Body of pancreas (tissue), 4 donors: Measurements from ENCODE around the gene MIA. TPM values are rescaled to one million over a fixed set of nuclear protein-coding genes. Genes with fewer than 3 reads are reported as not detected.
A peak's percentile ranks its signal among the peaks of the same experiment; 100 is the strongest.

Experiments used
- ATAC-seq: fragments of 150-250 bp; one replicate; pipeline ENCODE4 v1.9.1; 2016
- DNase-seq, 4 donors: peaks; one replicate each; pipeline ENCODE4 v3.0.0-alpha.2; 2019
- H3K27ac ChIP-seq, 4 donors: fragments of 200-600 bp; sonication (generic); 1 replicate in 3 of 4; 2 replicates in 1 of 4; pipeline versions ENCODE4 v1.5.1 to v1.6.1; 2016 to 2019; ENCODE audit warnings: mild to moderate bottlenecking in 1 of 4, mixed read lengths in 1 of 4, moderate library complexity in 1 of 4
- H3K27me3 ChIP-seq, 2 donors: fragments of 200-600 bp; sonication (generic); one replicate each; pipeline ENCODE4 v1.6.0; 2016; ENCODE audit warnings: mild to moderate bottlenecking in 1 of 2
- H3K36me3 ChIP-seq, 2 donors: fragments of 200-600 bp; sonication (generic); replicated peaks in 1 of 2; 2 replicates each; pipeline ENCODE4 v1.5.1; 2016; ENCODE audit warnings: low read depth in 2 of 2; ENCODE audit not compliant: insufficient read depth in 1 of 2
- H3K4me1 ChIP-seq: fragments of 200-600 bp; sonication (generic); one replicate; pipeline ENCODE4 v1.6.0; 2016
- H3K4me3 ChIP-seq, 2 donors: fragments of 200-600 bp; sonication (generic); 1 replicate in 1 of 2; 2 replicates in 1 of 2; pipeline ENCODE4 v1.5.1; 2016 to 2019
- H3K9me3 ChIP-seq, 3 donors: fragments of 200-600 bp; sonication (generic); 1 replicate in 2 of 3; 2 replicates in 1 of 3; pipeline ENCODE4 v1.5.1; 2016
- CTCF ChIP-seq, 7 experiments: fragments of 450-650 bp in 4 of 7; fragments of 200-600 bp in 3 of 7; sonication (generic) in 3 of 7; IDR thresholded peaks; one replicate each; pipeline ENCODE4 v1.5.1; 2016 to 2019; ENCODE audit warnings: antibody characterized with exemption in 7 of 7
- POLR2A ChIP-seq, 3 donors: fragments of 450-650 bp; IDR thresholded peaks; one replicate each; pipeline ENCODE4 v1.6.1; 2016; ENCODE audit warnings: antibody characterized with exemption in 3 of 3, mild to moderate bottlenecking in 2 of 3
- WGBS, 2 donors: methylation state at CpG; one replicate each; pipeline ENCODE4 v1.1.5; 2017; 5-methylcytosine and 5-hydroxymethylcytosine counted together
- intact Hi-C: fragments of 100-400 bp; cut with DNase I; formaldehyde crosslinking; loops from one replicate; pipeline ENCODE4 v1.15.1; 2023
- total RNA-seq, 2 donors: library from RNA; depleted of rRNA; stranded (reverse); fragments of >200 nt; gene quantifications; one replicate each; pipeline ENCODE4 v1.1.0, GENCODE V29; 2016

The MIA gene
- total RNA-seq, 2 donors from 2014 or later, result 5.9 TPM; not detected in 1

DNA sequence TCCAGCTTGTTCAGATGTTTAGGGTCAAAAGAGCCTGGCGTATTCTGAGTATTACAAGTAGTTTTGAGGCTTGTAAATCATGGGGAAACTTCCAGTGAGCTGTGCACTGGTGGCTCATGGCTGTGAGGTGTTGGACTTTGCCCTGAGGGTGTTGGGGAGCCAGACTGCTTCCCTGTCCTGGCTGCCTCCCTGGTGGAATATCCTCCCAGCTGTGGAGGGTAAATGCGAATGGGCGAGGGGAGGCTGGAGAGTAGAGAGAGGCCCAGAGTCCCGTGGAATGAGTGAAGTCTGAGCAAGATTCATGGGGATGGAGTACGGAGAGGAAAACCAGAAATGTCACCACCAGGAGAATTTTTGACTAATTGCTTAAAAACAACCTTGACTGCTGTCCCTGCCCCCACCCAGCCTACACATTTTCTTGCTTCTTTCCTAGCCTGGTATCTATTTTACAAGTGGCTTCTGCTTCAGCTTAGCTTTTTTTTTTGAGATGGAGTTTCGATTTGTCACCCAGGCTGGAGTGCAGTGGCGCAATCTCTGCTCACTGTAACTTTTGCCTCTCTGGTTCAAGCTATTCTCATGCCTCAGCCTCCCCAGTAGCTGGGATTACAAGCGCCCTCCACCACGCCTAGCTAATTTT is 20.6 kb upstream of the MIA start:
- DNase-seq (peak; percentile 44 to 55 (median 50)), ATAC-seq (no peak)
- TF ChIP-seq POLR2A (IDR thresholded peaks at IDR 0.05) (no peak), CTCF (IDR thresholded peaks at IDR 0.05) (no peak)
- WGBS, 2 donors, result 44 to 60% methylated on average over 9 of the region's 9 CpGs
- Histone ChIP-seq H3K4me3 (no peak overlapping the region), H3K36me3 (peaks cover 0 to 20% of the 10 kb centered on the region in 2 donors), H3K27ac (peak overlapping the region in 3 of 4 donors; percentile 32 to 81 (median 56)), H3K4me1 (peaks cover 45% of the 10 kb centered on the region), H3K27me3 (no peaks in the 10 kb centered on the region), H3K9me3 (no peaks in the 10 kb centered on the region)
- intact Hi-C loops, result no loop called here

DNA sequence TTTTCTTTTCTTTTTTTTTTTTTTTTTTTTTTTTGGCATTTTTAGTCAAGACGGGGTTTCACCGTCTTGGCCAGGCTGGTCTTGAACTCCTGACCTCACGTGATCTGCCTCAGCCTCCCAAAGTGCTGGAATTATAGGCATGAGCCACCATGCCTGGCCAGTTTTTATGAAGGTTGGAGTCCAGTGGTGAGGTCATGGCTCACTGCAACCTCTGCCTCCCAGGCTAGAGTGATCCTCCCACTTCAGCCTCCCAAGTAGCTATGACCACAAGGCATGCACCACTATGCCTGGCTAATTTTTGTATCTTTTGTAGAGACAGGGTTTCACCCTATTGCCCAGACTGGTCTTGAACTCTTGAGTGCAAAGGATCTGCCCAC is 20.1 kb upstream of the MIA start:
- intact Hi-C loops, result no loop called here
- H3K4me3 ChIP-seq, result no peak overlapping the region
- H3K4me1 ChIP-seq, result peaks cover 41% of the 10 kb centered on the region
- H3K9me3 ChIP-seq, result no peaks in the 10 kb centered on the region
- peaks cover 0 to 25% of the 10 kb centered on the region in 2 donors for H3K36me3 ChIP-seq
- peak overlapping the region in 1 of 4 donors; percentile 81 for H3K27ac ChIP-seq
- ATAC-seq (no peak), DNase-seq (no peak)
- no peaks in the 10 kb centered on the region for H3K27me3 ChIP-seq
- 72 to 100% methylated on average over 3 of the region's 3 CpGs for WGBS, 2 donors
- no peak for TF ChIP-seq CTCF (IDR thresholded peaks at IDR 0.05)
- no peak for TF ChIP-seq POLR2A (IDR thresholded peaks at IDR 0.05)

- DNase-seq, result no peak
- Histone ChIP-seq H3K27me3 (no peaks in the 10 kb centered on the region), H3K4me3 (no peak overlapping the region), H3K9me3 (no peaks in the 10 kb centered on the region), H3K36me3 (peaks cover 0 to 30% of the 10 kb centered on the region in 2 donors), H3K27ac (no peak overlapping the region), H3K4me1 (peaks cover 41% of the 10 kb centered on the region)
- WGBS, 2 donors, result 96 to 100% methylated on average over 8 of the region's 8 CpGs
- intact Hi-C loops, result no loop called here
- no peak for ATAC-seq
- no peak for TF ChIP-seq CTCF (IDR thresholded peaks at IDR 0.05)
- no peak for TF ChIP-seq POLR2A (IDR thresholded peaks at IDR 0.05)
Observed at GRCh38 chr19:40755791-40756190, 19.5 kb upstream of the MIA start.

GRCh38 chr19:40756502-40757110 is 18.7 kb upstream of the MIA start:
- WGBS, 2 donors, result 71 to 80% methylated on average over 8 to 11 of the region's 11 CpGs
- no peak for ATAC-seq
- H3K9me3 ChIP-seq, result no peaks in the 10 kb centered on the region
- H3K36me3 ChIP-seq, result peaks cover 0 to 34% of the 10 kb centered on the region in 2 donors
- no peak overlapping the region for H3K27ac ChIP-seq
- TF ChIP-seq POLR2A (IDR thresholded peaks at IDR 0.05), result no peak
- no peak for TF ChIP-seq CTCF (IDR thresholded peaks at IDR 0.05)
- intact Hi-C loops, result no loop called here
- H3K4me3 ChIP-seq, result no peak overlapping the region
- no peak for DNase-seq
- H3K4me1 ChIP-seq, result peaks cover 41% of the 10 kb centered on the region
- H3K27me3 ChIP-seq, result no peaks in the 10 kb centered on the region

GRCh38 chr19:40758491-40758890 is 16.8 kb upstream of the MIA start:
- 96 to 97% methylated on average over 3 of the region's 3 CpGs for WGBS, 2 donors
- intact Hi-C loops, result no loop called here
- peaks cover 12 to 51% of the 10 kb centered on the region in 2 donors for H3K36me3 ChIP-seq
- no peak overlapping the region for H3K27ac ChIP-seq
- TF ChIP-seq POLR2A (IDR thresholded peaks at IDR 0.05) (no peak), CTCF (IDR thresholded peaks at IDR 0.05) (no peak)
- DNase-seq, result no peak
- peaks cover 28% of the 10 kb centered on the region for H3K4me1 ChIP-seq
- no peak overlapping the region for H3K4me3 ChIP-seq
- no peak for ATAC-seq
- no peaks in the 10 kb centered on the region for H3K9me3 ChIP-seq
- no peaks in the 10 kb centered on the region for H3K27me3 ChIP-seq
